Measurements from ENCODE around the gene NFILZ.

DNA sequence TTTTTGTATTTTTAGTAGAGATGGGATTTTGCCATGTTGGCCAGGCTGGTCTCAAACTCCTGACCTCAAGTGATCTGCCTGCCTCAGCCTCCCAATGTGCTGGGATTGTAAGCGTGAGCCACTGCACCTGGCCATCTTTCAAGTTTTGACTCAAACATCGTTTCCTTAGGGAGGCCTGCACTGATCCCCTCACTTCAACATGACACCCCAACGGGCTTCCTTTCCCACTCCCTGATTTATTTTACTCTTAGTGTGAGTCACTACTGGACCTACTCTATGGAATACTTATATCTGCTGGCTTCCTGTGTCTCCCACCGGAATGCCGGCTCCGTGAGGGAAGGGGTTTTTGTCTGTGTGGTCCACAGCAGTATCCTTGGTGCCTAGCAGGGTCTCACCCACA is 15.4 kb upstream of the NFILZ start:
- TF ChIP-seq, protein P1, sequence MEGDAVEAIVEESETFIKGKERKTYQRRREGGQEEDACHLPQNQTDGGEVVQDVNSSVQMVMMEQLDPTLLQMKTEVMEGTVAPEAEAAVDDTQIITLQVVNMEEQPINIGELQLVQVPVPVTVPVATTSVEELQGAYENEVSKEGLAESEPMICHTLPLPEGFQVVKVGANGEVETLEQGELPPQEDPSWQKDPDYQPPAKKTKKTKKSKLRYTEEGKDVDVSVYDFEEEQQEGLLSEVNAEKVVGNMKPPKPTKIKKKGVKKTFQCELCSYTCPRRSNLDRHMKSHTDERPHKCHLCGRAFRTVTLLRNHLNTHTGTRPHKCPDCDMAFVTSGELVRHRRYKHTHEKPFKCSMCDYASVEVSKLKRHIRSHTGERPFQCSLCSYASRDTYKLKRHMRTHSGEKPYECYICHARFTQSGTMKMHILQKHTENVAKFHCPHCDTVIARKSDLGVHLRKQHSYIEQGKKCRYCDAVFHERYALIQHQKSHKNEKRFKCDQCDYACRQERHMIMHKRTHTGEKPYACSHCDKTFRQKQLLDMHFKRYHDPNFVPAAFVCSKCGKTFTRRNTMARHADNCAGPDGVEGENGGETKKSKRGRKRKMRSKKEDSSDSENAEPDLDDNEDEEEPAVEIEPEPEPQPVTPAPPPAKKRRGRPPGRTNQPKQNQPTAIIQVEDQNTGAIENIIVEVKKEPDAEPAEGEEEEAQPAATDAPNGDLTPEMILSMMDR (tag by site-specific recombination; IDR thresholded peaks at IDR 0.05): no peak
- TF ChIP-seq ZSCAN18 (tag by site-specific recombination; IDR thresholded peaks at IDR 0.05): no peak

Data from HEK293 (cell line).